GM12878 (cell line): Measurements from ENCODE around the gene LARGE1. TPM values are rescaled to one million over a fixed set of nuclear protein-coding genes. Genes with fewer than 3 reads are reported as not detected.

Source experiments
- ATAC-seq: fragments of 200-7000 bp; cut with Tn5 transposase; 3 replicates; pipeline ENCODE4 v1.9.1; 2020; ENCODE audit warnings: mild to moderate bottlenecking, moderate library complexity
- BruUV-seq: library from RNA; stranded (reverse); fragments of 400-500 nt; replicated peaks from 2 replicates; lab custom pipeline; 2021; lab: Mats Ljungman, UMichigan
- CTCF ChIA-PET: fragments of 300-600 bp; sonication (Branson Sonifier 250); formaldehyde crosslinking; extraction: SDS; loops from one replicate; lab custom pipeline; 2021; ENCODE audit warnings: inconsistent platforms; lab: Yijun Ruan, JAX
- POLR2A ChIA-PET: fragments of 350-600 bp; formaldehyde crosslinking; extraction: SDS; loops from one replicate; lab custom pipeline; 2021; ENCODE audit warnings: inconsistent platforms; lab: Charles Lee
- RAD21 ChIA-PET: fragments of 300-600 bp; sonication (Branson Sonifier 250); formaldehyde crosslinking; loops from one replicate; lab custom pipeline; 2023; ENCODE audit warnings: antibody characterized with exemption; ENCODE audit not compliant: unreplicated experiment; lab: Charles Lee
- SMC1A ChIA-PET: fragments of 300-600 bp; sonication (Branson Sonifier 250); formaldehyde crosslinking; loops from one replicate; lab custom pipeline; 2023; ENCODE audit not compliant: unreplicated experiment, uncharacterized antibody; lab: Charles Lee
- DNase-seq: peaks from one replicate; pipeline ENCODE4 v3.0.0-alpha.2; 2011; ENCODE audit warnings: low read depth, low spot score
- FAIRE-seq: peaks from 3 replicates; lab custom pipeline; 2011; peaks lifted over from hg19 to GRCh38; lab: Jason Lieb, UNC
- H2AFZ ChIP-seq: 2 replicates; pipeline ENCODE4 v1.6.0; 2011; ENCODE audit warnings: low read depth, low read length, control low read depth; ENCODE audit not compliant: control insufficient read depth
- H3K27ac ChIP-seq: 2 replicates; pipeline ENCODE4 v1.5.1; 2011; ENCODE audit warnings: control low read depth; ENCODE audit not compliant: control insufficient read depth, insufficient read depth
- H3K27me3 ChIP-seq, 2 experiments: replicated peaks in 1 of 2; 2 replicates each; pipeline versions ENCODE4 v1.6.0 to v1.6.1; 2011; ENCODE audit warnings: low read length in 1 of 2; ENCODE audit not compliant: control insufficient read depth in 2 of 2, insufficient read depth in 2 of 2
- H3K36me3 ChIP-seq, 2 experiments: 2 replicates each; pipeline ENCODE4 v1.5.1; 2011; ENCODE audit warnings: low read length in 1 of 2; ENCODE audit not compliant: control insufficient read depth in 2 of 2, insufficient read depth in 2 of 2
- H3K4me1 ChIP-seq: 2 replicates; pipeline ENCODE4 v1.6.1; 2011; ENCODE audit warnings: mild to moderate bottlenecking, low read length, moderate library complexity, mixed read lengths; ENCODE audit not compliant: control insufficient read depth, insufficient read depth
- H3K4me2 ChIP-seq: 2 replicates; pipeline ENCODE4 v1.6.0; 2011; ENCODE audit warnings: control low read depth; ENCODE audit not compliant: control insufficient read depth, insufficient read depth
- H3K4me3 ChIP-seq: fragments of 200-600 bp; sonication (generic); 2 replicates; pipeline ENCODE4 v1.5.1; 2016
- H3K79me2 ChIP-seq: 2 replicates; pipeline ENCODE4 v1.6.0; 2011; ENCODE audit warnings: low read length; ENCODE audit not compliant: control insufficient read depth, insufficient read depth
- H3K9ac ChIP-seq: 2 replicates; pipeline ENCODE4 v1.8.0; 2011; ENCODE audit warnings: low read length, control low read depth, mixed read lengths; ENCODE audit not compliant: control insufficient read depth, insufficient read depth
- H3K9me3 ChIP-seq: replicated peaks from 3 replicates; pipeline ENCODE4 v1.5.1; 2011; ENCODE audit warnings: mild to moderate bottlenecking, low read length; ENCODE audit not compliant: control insufficient read depth, insufficient read depth
- H4K20me1 ChIP-seq: 2 replicates; pipeline ENCODE4 v1.6.0; 2011; ENCODE audit not compliant: control insufficient read depth, insufficient read depth
- ASH2L ChIP-seq: fragments of 300-600, 200-600 bp; sonication (generic); IDR thresholded peaks from 2 replicates; pipeline ENCODE4 v1.6.1; 2017; ENCODE audit warnings: low read depth, mild to moderate bottlenecking, borderline replicate concordance
- FOS ChIP-seq: IDR thresholded peaks from 3 replicates; pipeline ENCODE4 v1.6.1; 2011; ENCODE audit warnings: borderline replicate concordance; ENCODE audit not compliant: insufficient read length; ENCODE audit errors: extremely low read depth
- IRF4 ChIP-seq: IDR thresholded peaks from 2 replicates; pipeline ENCODE4 v1.6.1; 2011; ENCODE audit warnings: low read depth, low read length
- NFYA ChIP-seq: IDR thresholded peaks from 2 replicates; pipeline ENCODE4 v1.6.1; 2011; ENCODE audit warnings: low read depth, mild to moderate bottlenecking, low read length, improper control_type of control experiment, borderline replicate concordance
- NR2F1 ChIP-seq: fragments of 450-650 bp; conservative IDR thresholded peaks from 2 replicates; pipeline ENCODE4 v1.6.1; 2017; ENCODE audit warnings: mild to moderate bottlenecking
- NRF1 ChIP-seq: conservative IDR thresholded peaks from 2 replicates; pipeline ENCODE4 v1.6.1; 2011; ENCODE audit warnings: mild to moderate bottlenecking, low read depth, low read length, improper control_type of control experiment
- PAX5 ChIP-seq: IDR thresholded peaks from 2 replicates; pipeline ENCODE4 v1.6.1; 2011; ENCODE audit warnings: low read depth, low read length, borderline replicate concordance
- SIX5 ChIP-seq: IDR thresholded peaks from 2 replicates; pipeline ENCODE4 v1.6.1; 2011; ENCODE audit warnings: mild to moderate bottlenecking, low read depth, low read length, moderate library complexity; ENCODE audit not compliant: severe bottlenecking
- SMC3 ChIP-seq: IDR thresholded peaks from 2 replicates; pipeline ENCODE4 v1.6.1; 2011; ENCODE audit warnings: low read length, improper control_type of control experiment, borderline replicate concordance
- SUZ12 ChIP-seq: fragments of 200-600 bp; sonication (generic); IDR thresholded peaks from one replicate; pipeline ENCODE4 v1.6.1; 2018; ENCODE audit warnings: antibody characterized with exemption, mild to moderate bottlenecking; ENCODE audit not compliant: unreplicated experiment
- YY1 ChIP-seq: IDR thresholded peaks from 2 replicates; pipeline ENCODE4 v1.6.1; 2011; ENCODE audit warnings: low read depth, mild to moderate bottlenecking, low read length
- ZNF207 ChIP-seq: fragments of 450-650 bp; IDR thresholded peaks from 2 replicates; pipeline ENCODE4 v1.6.1; 2014; ENCODE audit warnings: antibody characterized with exemption, mild to moderate bottlenecking, borderline replicate concordance
- WGBS: methylation state at CpG from one replicate; pipeline ENCODE4 v1.1.6; 2016; ENCODE audit warnings: low lambda C conversion rate; ENCODE audit not compliant: insufficient replicate concordance, insufficient coverage; ENCODE audit errors: missing lambda C conversion rate; 5-methylcytosine and 5-hydroxymethylcytosine counted together
- in situ Hi-C: fragments of 300-500 bp; cut with MboI; formaldehyde crosslinking; loops from 9 replicates; pipeline ENCODE4 v1.14.3; 2018; ENCODE audit warnings: mixed read lengths
- intact Hi-C: fragments of 100-400 bp; cut with micrococcal nuclease; formaldehyde crosslinking; loops from one replicate; pipeline ENCODE4 v1.14.2; 2022; ENCODE audit not compliant: unreplicated experiment
- polyA plus RNA-seq, 11 experiments: library from polyadenylated mRNA; depleted of rRNA in 4 of 11; unstranded in 6 of 11; stranded (reverse) in 5 of 11; fragments of >200 nt; fragmentation: Nextera tagmentation in 4 of 11; fragmentation: Illumina TruSeq in 1 of 11; extraction: Ambion mirVana in 4 of 11; extraction: Trizol in 1 of 11; gene quantifications; 1 replicate in 1 of 11; 2 replicates in 10 of 11; pipeline versions ENCODE4 v1.2.1 to v1.2.3, GENCODE V29; 2011 to 2016; ENCODE audit warnings: inconsistent platforms in 2 of 11, missing spikeins in 2 of 11, low read depth in 1 of 11
- total RNA-seq, 4 experiments: library from RNA; depleted of rRNA in 3 of 4; stranded (reverse); fragments of >200 nt in 3 of 4; fragmentation: Illumina TruSeq in 1 of 4; extraction: Trizol in 1 of 4; gene quantifications; 2 replicates each; pipeline versions ENCODE4 v1.2.1 to v1.2.3, GENCODE V29; 2013 to 2021
- TF ChIP-seq, protein P1 (sequence below): IDR thresholded peaks from 2 replicates; pipeline ENCODE4 v1.6.1; 2012; ENCODE audit warnings: low read depth, low read length, improper control_type of control experiment
- TF ChIP-seq, protein P2 (sequence below): fragments of 450-650 bp; IDR thresholded peaks from 2 replicates; pipeline ENCODE4 v1.6.1; 2017; ENCODE audit warnings: mild to moderate bottlenecking, low read depth, inconsistent platforms; ENCODE audit not compliant: poor library complexity, severe bottlenecking

The LARGE1 gene
- total and polyA plus RNA-seq, 10 of the 15 experiments (the other 5 are each of a cell fraction or from before 2014, with no cell fraction given): 3.2 to 41.4 (median 17.3) TPM

DNA sequence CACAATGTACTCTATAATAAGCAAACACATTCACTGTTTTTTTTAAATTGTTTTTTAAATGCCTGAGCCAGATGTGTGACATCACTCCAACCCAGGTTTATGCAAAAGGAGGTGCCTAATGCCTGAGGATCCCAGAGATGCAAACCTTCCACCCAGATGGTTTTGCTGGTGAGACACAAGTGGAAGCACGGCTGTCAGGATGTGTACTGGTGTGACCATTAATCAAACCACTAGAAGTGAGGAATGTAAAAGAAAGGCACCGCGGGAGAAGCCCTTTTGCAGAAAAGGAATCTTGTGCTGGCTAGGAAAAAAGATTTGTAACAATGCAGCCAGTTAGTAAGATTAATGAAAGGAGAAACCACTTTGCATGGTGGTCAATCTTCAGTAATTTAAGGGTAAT is 407.4 kb downstream of the LARGE1 start (continued):
- TF ChIP-seq YY1 (no peak), SMC3 (no peak), FOS (no peak)
- TF ChIP-seq, protein P1, sequence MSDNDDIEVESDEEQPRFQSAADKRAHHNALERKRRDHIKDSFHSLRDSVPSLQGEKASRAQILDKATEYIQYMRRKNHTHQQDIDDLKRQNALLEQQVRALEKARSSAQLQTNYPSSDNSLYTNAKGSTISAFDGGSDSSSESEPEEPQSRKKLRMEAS: no peak

DNA sequence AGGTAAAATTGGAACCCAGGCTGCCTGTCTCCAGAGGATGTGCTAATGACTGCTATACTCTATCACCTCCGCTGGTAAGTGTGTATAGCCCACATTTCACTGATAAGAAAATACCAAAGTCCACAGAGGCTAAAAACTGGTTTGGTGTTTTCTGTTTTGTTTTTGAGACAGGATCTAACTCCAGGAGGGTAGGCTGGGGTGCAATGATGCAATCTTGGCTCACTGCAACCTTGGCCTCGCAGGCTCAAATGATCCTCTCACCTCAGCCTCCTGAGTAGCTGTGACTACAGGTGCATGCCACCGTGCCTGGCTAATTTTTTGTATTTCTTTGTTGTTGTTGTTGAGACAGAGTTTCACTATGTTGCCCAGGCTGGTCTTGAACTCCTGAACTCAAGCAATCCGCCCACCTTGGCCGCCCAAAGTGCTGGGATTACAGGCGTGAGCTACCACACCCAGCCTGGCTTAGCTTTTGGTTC is 409.8 kb downstream of the LARGE1 start:
- Histone ChIP-seq H3K4me3 (no peak overlapping the region), H3K4me2 (no peak overlapping the region), H2AFZ (no peak overlapping the region), H4K20me1 (no peaks in the 10 kb centered on the region), H3K36me3 (no peaks in the 10 kb centered on the region), H3K9me3 (no peaks in the 10 kb centered on the region), H3K9ac (no peak overlapping the region), H3K27me3 (no peaks in the 10 kb centered on the region), H3K4me1 (no peaks in the 10 kb centered on the region), H3K27ac (no peak overlapping the region), H3K79me2 (no peaks in the 10 kb centered on the region)
- RAD21 ChIA-PET: no interaction called here
- no TSS peak for BruUV-seq
- SMC1A ChIA-PET: interaction anchor here (0.9 to 1.5 kb wide), 5 partner anchors 19 to 210 kb away, joined by 3 to 6 read pairs (median 3); no protein-coding TSS in a partner anchor
- WGBS: 92% methylated on average over 6 of the region's 6 CpGs
- DNase-seq: no peak
- TF ChIP-seq IRF4 (no peak), PAX5 (no peak), SIX5 (no peak), ASH2L (no peak), SUZ12 (no peak), NR2F1 (no peak), NFYA (no peak), ZNF207 (no peak), NRF1 (no peak)
- TF ChIP-seq, protein P2, sequence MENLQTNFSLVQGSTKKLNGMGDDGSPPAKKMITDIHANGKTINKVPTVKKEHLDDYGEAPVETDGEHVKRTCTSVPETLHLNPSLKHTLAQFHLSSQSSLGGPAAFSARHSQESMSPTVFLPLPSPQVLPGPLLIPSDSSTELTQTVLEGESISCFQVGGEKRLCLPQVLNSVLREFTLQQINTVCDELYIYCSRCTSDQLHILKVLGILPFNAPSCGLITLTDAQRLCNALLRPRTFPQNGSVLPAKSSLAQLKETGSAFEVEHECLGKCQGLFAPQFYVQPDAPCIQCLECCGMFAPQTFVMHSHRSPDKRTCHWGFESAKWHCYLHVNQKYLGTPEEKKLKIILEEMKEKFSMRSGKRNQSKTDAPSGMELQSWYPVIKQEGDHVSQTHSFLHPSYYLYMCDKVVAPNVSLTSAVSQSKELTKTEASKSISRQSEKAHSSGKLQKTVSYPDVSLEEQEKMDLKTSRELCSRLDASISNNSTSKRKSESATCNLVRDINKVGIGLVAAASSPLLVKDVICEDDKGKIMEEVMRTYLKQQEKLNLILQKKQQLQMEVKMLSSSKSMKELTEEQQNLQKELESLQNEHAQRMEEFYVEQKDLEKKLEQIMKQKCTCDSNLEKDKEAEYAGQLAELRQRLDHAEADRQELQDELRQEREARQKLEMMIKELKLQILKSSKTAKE: no peak
- FAIRE-seq: no peak
- CTCF ChIA-PET: interaction anchor here (1.1 to 1.4 kb wide), 3 partner anchors 9 to 408 kb away, joined by 3 to 4 read pairs (median 3); no protein-coding TSS in a partner anchor
- intact Hi-C loops (no loop called here), in situ Hi-C loops (loop anchor here (10.0 kb wide), 1 partner anchor 1514 kb away; no protein-coding TSS in a partner anchor)
- ATAC-seq: no peak
- POLR2A ChIA-PET: no interaction called here
